ENCODE data around the gene TEX13D. TPM values are rescaled to one million over a fixed set of nuclear protein-coding genes. Genes with fewer than 3 reads are reported as not detected.

The TEX13D gene
- total and polyA plus RNA-seq, 2 of the 8 experiments (the other 6 are each of a cell fraction or from before 2014, with no cell fraction given) = 0.03 to 0.07 TPM

DNA sequence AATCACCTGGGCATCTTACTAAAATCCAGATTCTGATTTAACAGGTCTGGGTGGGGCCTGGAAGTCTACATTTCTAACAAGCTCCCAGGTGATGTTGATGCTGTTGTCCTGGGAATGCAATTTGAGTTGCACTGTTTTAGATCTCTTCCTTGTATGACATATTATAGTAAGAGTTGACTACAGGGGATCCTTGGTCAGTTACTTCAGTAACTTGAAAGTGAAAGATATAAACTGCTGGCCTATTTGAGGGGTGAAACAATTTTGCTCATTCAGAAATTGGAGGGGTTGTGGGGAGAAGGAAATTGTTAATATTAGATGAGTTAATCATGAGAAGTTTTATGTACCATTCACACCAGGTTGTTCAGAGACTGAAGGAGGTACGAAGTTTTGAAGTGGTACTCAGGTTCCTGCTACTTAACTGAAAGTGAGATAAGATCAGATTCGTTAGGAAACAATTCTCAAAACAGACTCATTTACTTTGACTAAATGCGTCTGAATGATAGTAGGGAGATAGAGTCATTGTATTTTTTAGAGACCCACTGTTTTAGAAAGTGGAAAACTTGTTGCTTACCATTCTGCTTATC, 26.4 kb downstream of the TEX13D start (continued):
- TF ChIP-seq, protein P1, sequence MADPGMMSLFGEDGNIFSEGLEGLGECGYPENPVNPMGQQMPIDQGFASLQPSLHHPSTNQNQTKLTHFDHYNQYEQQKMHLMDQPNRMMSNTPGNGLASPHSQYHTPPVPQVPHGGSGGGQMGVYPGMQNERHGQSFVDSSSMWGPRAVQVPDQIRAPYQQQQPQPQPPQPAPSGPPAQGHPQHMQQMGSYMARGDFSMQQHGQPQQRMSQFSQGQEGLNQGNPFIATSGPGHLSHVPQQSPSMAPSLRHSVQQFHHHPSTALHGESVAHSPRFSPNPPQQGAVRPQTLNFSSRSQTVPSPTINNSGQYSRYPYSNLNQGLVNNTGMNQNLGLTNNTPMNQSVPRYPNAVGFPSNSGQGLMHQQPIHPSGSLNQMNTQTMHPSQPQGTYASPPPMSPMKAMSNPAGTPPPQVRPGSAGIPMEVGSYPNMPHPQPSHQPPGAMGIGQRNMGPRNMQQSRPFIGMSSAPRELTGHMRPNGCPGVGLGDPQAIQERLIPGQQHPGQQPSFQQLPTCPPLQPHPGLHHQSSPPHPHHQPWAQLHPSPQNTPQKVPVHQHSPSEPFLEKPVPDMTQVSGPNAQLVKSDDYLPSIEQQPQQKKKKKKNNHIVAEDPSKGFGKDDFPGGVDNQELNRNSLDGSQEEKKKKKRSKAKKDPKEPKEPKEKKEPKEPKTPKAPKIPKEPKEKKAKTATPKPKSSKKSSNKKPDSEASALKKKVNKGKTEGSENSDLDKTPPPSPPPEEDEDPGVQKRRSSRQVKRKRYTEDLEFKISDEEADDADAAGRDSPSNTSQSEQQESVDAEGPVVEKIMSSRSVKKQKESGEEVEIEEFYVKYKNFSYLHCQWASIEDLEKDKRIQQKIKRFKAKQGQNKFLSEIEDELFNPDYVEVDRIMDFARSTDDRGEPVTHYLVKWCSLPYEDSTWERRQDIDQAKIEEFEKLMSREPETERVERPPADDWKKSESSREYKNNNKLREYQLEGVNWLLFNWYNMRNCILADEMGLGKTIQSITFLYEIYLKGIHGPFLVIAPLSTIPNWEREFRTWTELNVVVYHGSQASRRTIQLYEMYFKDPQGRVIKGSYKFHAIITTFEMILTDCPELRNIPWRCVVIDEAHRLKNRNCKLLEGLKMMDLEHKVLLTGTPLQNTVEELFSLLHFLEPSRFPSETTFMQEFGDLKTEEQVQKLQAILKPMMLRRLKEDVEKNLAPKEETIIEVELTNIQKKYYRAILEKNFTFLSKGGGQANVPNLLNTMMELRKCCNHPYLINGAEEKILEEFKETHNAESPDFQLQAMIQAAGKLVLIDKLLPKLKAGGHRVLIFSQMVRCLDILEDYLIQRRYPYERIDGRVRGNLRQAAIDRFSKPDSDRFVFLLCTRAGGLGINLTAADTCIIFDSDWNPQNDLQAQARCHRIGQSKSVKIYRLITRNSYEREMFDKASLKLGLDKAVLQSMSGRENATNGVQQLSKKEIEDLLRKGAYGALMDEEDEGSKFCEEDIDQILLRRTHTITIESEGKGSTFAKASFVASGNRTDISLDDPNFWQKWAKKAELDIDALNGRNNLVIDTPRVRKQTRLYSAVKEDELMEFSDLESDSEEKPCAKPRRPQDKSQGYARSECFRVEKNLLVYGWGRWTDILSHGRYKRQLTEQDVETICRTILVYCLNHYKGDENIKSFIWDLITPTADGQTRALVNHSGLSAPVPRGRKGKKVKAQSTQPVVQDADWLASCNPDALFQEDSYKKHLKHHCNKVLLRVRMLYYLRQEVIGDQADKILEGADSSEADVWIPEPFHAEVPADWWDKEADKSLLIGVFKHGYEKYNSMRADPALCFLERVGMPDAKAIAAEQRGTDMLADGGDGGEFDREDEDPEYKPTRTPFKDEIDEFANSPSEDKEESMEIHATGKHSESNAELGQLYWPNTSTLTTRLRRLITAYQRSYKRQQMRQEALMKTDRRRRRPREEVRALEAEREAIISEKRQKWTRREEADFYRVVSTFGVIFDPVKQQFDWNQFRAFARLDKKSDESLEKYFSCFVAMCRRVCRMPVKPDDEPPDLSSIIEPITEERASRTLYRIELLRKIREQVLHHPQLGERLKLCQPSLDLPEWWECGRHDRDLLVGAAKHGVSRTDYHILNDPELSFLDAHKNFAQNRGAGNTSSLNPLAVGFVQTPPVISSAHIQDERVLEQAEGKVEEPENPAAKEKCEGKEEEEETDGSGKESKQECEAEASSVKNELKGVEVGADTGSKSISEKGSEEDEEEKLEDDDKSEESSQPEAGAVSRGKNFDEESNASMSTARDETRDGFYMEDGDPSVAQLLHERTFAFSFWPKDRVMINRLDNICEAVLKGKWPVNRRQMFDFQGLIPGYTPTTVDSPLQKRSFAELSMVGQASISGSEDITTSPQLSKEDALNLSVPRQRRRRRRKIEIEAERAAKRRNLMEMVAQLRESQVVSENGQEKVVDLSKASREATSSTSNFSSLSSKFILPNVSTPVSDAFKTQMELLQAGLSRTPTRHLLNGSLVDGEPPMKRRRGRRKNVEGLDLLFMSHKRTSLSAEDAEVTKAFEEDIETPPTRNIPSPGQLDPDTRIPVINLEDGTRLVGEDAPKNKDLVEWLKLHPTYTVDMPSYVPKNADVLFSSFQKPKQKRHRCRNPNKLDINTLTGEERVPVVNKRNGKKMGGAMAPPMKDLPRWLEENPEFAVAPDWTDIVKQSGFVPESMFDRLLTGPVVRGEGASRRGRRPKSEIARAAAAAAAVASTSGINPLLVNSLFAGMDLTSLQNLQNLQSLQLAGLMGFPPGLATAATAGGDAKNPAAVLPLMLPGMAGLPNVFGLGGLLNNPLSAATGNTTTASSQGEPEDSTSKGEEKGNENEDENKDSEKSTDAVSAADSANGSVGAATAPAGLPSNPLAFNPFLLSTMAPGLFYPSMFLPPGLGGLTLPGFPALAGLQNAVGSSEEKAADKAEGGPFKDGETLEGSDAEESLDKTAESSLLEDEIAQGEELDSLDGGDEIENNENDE (IDR thresholded peaks at IDR 0.05; ENCODE audit: insufficient replicate concordance, low read length) = no peak
- TF ChIP-seq SIRT6 (IDR thresholded peaks at IDR 0.05; ENCODE audit: low read length) (no peak), NRF1 (IDR thresholded peaks at IDR 0.05; ENCODE audit: low read depth, low read length) (no peak), RBBP5 (IDR thresholded peaks at IDR 0.05; ENCODE audit: borderline replicate concordance, low read depth, low read length) (no peak), RFX5 (IDR thresholded peaks at IDR 0.05; ENCODE audit: borderline replicate concordance, low read depth, low read length) (no peak), BACH1 (IDR thresholded peaks at IDR 0.05; ENCODE audit: low read length) (no peak), FOSL1 (IDR thresholded peaks at IDR 0.05; ENCODE audit: insufficient read depth, low read depth, low read length) (no peak), POU5F1 (IDR thresholded peaks at IDR 0.05; ENCODE audit: low read depth, low read length) (no peak)
- TF ChIP-seq, protein P2, sequence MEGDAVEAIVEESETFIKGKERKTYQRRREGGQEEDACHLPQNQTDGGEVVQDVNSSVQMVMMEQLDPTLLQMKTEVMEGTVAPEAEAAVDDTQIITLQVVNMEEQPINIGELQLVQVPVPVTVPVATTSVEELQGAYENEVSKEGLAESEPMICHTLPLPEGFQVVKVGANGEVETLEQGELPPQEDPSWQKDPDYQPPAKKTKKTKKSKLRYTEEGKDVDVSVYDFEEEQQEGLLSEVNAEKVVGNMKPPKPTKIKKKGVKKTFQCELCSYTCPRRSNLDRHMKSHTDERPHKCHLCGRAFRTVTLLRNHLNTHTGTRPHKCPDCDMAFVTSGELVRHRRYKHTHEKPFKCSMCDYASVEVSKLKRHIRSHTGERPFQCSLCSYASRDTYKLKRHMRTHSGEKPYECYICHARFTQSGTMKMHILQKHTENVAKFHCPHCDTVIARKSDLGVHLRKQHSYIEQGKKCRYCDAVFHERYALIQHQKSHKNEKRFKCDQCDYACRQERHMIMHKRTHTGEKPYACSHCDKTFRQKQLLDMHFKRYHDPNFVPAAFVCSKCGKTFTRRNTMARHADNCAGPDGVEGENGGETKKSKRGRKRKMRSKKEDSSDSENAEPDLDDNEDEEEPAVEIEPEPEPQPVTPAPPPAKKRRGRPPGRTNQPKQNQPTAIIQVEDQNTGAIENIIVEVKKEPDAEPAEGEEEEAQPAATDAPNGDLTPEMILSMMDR (IDR thresholded peaks at IDR 0.05; ENCODE audit: control extremely low read depth in 1 of 3, insufficient read depth in 1 of 3, low read depth in 1 of 3, low read length in 3 of 3) = no peak
